GM18511 (cell line): Measurements from ENCODE around the gene GUCD1.

Experiments
- ATAC-seq: cut with Tn5 transposase; IDR thresholded peaks from one replicate; pipeline ENCODE4 v1.9.1; 2021; ENCODE audit warnings: mild to moderate bottlenecking, moderate library complexity; ENCODE audit not compliant: unreplicated experiment

The GUCD1 gene

DNA sequence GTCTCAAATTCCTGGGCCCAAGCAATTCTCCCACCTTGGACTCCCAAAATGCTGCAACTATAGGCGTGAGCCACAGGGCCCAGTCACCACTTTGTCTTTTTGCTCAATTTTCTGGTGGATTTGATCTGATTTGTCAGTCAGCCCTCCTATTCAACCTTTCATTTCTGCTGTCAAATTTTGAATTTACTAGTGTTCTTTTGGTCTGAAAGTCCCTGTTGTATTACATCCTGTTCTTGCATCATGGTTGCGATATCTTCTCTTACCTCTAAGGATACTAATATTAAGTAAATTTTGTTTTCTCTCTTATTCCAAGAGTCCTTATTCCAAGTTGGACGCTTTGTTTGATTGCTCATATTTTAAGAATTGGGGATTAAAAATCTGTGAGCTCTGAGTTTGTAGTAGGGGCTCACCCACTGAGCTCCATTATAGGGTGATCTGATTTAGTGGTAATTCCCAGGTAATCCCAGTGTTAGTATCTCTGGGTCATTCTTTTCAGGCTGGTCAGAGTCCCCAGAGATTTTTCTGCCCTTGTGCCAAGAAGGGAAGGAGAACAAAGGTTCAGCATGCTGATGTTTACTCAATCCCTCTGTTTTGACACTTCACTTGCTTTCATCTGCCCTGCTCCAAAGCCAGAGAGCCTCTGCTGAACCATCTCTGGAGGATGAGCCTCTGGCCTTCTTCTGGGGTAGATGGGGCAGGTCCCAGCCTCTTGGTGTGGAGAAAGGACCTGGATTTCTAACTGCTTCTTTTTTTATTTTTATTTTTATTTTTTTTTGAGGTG is 49.8 kb downstream of the GUCD1 start:
- ATAC-seq: no peak

DNA sequence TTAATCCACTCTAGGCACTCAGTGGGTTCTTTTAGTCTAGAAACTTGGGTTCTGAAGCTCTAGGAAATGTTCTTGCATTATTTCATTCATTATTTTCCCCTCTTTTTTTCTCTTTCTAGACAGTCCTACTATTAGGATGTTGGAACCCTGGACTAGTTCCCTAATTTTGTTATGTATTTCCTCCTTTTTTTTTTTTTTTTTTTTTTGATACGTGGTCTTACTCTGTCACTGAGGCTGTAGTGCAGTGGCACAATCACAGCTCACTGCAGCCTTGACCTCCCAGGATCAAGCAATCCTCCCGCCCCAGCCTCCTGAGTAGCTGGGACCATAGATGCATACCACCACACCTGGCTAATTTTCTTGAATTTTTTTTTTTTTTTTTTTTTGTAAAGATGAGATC is 50.4 kb downstream of the GUCD1 start:
- no peak for ATAC-seq

DNA sequence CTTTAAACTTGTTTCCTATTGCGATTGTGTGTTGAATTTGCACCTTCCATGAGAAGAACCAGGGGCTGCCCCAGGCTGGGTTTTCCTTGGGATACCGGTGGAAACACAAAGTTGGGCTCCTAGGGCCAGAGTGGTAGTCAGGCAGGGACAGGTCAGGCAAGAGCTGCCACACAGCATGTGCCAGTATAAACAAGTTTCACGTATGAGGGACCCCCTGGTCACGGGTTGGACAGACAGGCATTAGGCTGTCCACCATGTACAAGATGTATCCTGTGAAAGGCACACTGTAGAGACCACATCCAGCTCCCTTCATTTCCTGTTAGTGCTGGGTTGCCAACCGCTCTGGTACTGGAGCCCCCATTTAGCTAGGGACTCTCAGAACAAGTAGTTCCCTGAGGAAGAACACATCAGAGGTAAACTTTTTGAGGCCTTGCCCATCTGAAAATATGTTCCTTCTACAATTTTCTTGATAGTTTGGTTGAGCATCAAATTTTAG is 51.0 kb downstream of the GUCD1 start:
- ATAC-seq: no peak

DNA sequence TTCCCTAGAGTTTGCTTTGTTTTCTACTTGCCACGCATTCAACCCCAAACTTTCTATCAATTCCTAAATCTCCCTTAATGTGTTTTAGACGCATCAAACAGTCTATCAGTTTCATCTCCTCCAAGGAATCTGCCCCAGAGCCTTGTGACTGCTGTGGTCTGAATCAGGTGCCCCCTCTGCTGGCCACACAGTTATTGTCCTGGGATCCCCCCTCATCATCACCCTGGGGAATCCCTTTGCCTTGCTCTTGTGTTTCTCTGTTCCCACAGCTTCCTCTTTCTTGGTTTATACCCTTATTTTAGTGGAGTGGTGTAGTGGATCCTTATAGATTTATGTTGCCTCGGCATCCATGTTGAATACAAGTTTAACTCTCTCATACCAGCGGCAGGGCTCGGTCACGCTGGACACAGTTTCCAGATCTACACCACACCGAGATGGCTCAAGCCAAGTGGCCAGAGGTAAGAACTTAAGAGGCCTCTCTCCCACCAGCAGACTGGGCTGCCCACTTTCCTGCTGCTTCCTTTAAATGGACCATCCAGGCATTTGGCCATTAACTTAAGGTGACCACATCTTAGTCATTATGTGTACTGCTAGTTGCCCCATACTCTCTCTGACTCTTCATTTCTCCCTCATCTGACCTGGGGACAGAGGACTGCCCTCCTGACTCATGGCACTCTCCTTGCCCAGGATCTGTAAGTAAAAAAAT is 51.6 kb downstream of the GUCD1 start:
- no peak for ATAC-seq

DNA sequence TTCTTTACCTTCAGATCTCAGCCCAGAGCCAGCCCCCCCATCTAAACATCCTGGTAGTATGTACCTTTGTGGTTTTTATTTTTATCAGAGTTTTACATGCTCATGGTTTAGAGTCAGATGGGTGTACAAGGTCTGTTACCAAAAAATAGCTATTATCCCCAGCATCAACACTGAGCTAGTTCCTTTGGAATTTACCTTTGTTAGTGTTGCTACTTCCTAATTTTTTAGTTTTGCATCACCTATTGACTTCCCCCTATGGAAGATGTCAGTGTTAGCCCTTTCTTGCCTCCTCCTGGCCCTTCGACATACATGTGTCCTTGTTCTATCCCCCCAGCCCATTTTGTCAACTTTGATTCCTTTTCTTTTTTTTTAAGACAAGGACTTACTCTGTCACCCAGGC is 52.4 kb downstream of the GUCD1 start:
- no peak for ATAC-seq

DNA sequence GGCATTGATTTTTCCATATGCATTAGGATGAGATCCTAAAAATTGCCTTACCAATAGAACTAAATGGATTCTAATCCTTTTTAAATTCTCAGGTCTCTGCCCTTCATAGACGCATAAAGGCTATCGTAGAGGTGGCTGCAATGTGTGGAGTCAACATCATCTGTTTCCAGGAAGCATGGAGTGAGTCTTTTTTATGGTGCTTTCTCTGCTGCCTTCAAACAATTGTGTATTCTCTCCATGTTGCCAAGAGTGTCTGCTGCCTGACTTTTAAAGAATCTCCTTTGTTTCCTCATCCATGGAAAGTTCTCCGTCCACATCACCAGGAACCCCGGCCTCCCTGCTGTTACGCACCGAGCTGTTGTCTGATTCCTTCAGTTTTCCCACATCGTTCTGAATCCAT is 52.9 kb downstream of the GUCD1 start:
- ATAC-seq: no peak

DNA sequence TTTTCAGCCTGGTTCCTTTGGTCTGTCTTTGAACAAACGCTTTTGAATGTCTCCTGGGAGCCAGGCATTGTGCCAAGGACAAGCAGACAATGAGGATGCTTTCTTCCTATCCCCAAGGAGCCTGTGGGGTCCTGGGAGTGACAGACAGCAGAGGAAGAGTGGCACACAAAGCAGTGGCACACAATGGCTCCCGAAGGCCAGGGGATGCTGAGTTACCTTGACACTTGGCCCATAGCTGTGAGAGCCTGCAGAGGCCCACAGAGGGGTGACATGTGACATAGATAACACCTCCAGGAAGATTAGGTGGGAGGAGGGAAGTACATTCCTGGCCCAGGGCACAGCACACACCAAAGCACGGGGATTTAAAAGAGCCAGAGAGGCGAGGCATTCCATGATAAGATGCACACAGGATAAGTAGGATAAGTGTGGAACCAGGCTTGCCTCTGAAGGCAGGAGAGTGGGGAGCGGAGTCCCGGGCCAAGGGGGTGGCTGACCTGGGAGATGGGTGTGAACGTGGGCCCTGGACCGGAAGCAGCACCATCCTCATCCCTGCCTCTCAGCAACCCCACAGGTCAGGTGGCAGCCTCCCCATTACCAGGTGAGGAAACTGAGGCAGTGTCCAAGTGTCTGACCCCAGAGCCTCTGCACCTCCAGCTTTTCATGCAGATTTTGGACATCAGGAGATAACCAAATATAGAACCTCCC is 53.5 kb downstream of the GUCD1 start:
- ATAC-seq: no peak

DNA sequence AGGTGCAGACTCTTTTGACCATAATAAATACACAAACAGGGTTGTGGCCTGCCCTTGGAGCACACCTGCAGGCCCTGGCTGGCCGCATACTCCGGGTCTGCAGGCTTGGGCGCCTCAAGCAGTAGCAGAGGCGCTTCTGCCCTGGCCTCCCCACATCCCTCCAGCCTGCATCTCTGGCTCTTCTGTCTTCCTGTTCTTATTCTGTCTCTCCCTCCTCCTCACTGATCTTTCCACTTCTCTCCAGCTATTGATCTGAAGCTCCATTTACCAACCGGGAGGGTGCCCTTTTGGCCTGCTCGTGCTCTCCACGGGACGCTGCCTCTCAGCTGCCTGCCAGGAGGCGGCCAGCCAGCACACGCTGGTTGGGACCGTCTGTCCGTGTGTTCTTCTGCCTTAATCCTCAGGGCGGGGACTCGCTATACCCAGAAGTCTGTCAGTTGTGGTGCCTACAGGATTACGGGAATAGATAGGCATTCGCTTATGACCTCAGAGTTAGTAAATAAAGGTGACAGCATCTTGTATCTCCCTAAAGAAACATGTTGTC is 54.6 kb downstream of the GUCD1 start:
- no peak for ATAC-seq

DNA sequence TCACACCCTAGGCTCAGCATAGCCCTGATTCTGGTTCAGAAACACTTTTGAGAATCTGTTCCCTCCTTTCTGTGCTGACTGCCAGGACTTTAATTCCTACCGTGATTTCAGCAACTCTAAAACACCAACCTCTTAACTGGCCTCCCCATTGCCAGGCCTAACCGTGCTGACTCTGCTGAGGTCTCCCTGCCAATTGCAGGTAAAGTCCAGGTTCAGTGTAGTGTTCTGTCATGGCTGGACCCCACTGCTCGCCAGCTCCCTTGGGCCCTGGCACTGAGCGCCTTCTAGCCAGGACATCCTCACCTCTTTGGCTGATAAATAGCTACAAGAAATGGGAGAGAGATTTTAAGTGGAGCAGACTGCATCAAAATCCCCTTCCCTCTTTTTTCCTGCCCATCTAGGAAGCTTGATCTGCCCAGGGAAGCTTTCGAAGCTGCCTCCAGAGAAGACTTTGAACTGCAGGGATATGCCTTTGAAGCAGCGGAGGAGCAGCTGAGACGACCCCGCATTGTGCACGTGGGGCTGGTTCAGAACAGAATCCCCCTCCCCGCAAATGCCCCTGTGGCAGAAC is 55.1 kb downstream of the GUCD1 start:
- no peak for ATAC-seq

DNA sequence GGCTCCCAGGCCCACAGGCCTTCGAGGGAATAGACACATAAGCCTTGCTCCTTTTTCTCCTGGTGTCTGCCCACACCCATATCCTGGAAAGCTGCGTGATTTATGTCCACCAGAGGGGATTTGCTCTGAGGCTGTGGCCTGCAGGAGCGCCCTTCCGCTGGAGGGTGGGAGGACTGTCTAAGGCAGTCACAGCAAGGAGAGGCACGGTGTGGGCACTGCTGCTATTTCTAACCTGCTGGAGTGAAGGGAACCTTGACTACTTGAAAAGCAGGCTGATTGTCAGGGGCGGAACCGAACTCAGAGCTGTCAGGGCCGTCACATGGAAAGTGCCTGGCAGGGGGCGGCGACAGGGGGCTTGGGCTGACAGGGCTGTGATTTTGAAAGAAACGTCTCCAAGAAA is 56.1 kb downstream of the GUCD1 start:
- no peak for ATAC-seq

DNA sequence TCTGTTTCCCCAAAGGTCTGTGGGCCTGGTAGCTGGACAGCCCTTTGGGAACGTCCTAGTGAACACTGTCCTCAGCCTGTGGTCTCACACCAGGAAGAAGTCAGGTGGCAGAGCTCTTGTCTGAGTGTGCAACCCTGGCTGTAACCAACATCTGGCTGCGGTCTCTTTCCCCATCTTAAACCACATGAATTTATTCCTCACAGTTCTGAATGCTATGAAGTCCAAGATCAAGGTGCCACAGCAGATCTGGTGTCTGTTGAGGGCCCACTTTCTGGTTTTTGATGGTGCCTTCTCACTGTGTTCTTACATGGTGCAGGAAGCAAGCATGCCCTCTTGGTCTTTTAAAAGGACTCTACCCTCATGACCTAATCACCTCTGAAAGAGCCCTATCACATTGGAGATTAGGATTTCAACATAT is 57.1 kb downstream of the GUCD1 start:
- no peak for ATAC-seq

DNA sequence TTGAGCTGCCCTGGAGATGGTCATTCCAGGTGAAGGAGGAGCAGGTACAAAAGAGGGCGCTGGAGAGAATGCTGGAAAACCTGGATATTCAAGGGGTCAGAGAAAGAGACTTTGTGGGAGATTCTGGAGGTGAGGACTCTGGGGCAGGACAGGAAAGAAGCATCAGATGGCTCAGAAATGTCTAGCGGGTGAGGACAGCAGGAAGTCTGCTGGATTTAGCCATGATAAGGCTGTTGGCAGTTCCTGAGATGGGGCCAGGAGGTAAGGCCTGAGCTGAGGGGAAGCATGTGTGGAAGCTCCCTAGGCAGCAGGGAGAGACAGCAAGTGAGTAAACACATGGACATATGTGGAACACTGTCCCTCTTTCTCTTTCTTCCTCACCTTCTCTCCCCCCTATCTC is 58.3 kb downstream of the GUCD1 start:
- ATAC-seq: no peak

DNA sequence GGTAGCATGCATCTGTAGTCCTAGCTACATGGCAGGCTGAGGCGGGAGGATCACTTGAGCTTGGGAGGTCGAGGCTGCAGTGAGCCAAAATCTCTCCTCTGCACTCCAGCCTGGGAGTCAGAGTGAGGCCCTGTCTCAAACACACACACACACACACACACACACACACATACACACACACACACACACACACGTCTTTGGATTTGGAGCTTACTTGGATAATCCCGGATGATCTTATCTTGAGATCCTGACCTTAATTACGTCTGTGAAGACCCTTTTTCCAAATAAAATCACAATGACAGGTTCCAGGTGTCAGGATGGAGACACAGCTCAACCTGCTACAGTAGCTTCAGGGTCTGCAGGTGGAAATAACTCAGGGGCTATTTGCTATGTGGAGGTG is 58.7 kb downstream of the GUCD1 start:
- no peak for ATAC-seq

DNA sequence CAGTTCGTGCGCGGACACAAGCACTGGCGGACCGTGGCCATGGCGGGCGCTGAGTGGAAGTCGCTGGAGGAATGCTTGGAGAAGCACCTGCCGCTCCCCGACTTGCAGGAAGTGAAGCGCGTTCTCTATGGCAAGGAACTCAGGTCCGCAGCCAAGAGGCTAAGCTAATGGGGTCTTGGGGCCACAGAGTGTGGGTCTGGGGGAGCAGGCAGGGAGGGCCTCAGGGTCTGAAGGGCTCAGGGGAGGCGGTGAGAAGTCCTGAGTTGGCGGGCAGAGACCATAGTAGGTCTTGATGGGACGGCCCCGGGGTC is 59.6 kb downstream of the GUCD1 start:
- ATAC-seq: no peak

DNA sequence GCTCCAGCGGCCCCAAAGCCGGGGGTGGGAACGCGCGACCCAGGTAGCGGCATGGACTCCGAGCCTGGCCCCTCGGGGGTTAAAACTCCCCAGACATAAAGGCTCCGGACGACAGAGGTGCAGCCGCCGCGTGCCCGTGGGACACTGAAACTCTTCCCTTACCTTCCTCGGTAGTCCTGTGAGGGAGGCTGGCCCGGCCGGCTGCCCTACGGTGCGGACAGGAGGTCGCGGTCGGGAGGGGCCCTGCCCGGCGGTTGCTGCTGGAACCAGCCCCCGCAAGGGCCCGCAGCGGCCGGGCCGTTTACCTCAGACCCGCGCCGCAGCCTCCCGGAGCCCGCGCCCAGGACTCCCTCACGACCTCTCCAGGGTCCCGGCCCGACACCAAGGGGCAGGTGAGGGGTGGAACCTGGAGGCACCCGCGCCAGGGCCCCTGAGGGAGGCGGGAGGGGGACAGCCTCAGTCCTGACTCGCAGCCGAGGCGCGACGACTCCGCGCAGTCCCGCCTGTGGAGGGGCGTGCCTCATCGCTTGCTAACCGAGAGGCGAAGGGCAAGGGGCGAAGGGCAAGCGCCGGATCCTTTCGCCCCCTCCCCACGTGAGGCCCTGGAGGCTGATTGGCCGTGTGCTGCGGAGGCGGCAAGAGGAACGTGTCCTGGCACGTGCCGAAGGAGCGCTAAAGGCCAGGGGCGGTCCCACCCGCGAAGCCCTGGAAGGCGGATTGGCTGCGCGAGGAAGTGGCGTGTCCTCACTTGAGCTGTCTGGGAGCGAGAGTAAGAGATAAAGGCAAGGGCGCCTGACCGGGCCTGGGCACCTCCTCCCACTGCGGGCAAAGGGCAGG is 60.2 kb downstream of the GUCD1 start, which contains the start of gene UPB1:
UPB1 (plus strand) TSS at position 805 of the 837 bp plus-strand sequence. CDS start 72 bp downstream, outside the sequence.
- ATAC-seq: no peak

DNA sequence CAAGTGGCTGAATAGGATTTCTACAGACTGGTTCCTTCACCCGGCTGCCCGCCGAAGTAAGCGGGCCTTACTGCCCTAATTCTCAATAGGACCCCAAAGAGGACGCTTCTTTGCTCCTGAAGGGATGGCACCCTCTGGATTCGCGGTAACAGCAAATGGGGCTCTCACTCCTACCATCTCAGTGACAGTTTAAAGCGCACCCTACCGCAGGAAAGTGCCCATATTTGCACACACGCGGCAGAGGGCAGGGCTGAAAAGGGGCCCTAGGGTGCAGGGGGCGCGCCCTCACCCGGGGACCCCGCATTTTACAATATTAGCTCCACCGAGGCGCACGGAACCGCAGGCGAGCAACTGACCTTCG is 60.8 kb downstream of the GUCD1 start:
- no peak for ATAC-seq

DNA sequence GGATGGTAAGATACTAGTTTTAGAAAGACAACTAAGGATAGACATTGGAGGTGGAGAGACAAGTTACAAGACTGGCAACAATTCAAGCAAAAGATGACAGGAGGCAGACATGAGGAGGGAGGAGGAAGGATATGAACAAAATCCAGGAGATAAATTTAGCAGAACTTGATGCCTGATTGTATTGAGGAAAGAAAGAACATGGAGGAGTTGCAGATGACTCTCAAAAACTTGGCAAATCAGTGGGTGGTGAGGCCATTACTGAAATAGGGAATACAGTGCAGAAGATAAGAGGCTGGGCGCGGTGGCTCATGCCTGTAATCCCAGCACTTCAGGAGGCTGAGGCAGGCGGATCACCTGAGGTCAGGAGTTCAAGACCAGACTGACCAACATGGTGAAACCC is 62.5 kb downstream of the GUCD1 start:
- ATAC-seq: no peak
